HL-60 (cell line): ENCODE results near the gene IFNGR2.

Source experiments
- DNase-seq, 2 experiments: peaks; one replicate each; pipeline ENCODE4 v3.0.0-alpha.2; 2010 to 2020; ENCODE audit warnings: low read depth in 1 of 2, low spot score in 1 of 2
- H3K27ac ChIP-seq: fragments of 250-450 bp; sonication (Bioruptor Pico); replicated peaks from 2 replicates; pipeline ENCODE4 v1.5.1; 2020; ENCODE audit warnings: mild to moderate bottlenecking, moderate library complexity
- H3K27me3 ChIP-seq: fragments of 250-450 bp; sonication (Bioruptor Pico); 2 replicates; pipeline ENCODE4 v1.5.1; 2021; ENCODE audit warnings: mild to moderate bottlenecking, moderate library complexity; ENCODE audit not compliant: insufficient read depth, poor library complexity, severe bottlenecking
- H3K4me3 ChIP-seq: replicated peaks from 2 replicates; pipeline ENCODE4 v1.5.1; 2011; ENCODE audit warnings: mild to moderate bottlenecking, control low read depth, low read length; ENCODE audit not compliant: insufficient read depth
- CTCF ChIP-seq: IDR thresholded peaks from one replicate; pipeline ENCODE4 v1.5.1; 2011; ENCODE audit warnings: low read length, control low read depth, inconsistent platforms; ENCODE audit not compliant: insufficient read depth
- GABPA ChIP-seq: IDR thresholded peaks from 2 replicates; pipeline ENCODE4 v1.6.1; 2012; ENCODE audit warnings: low read depth
- POLR2AphosphoS5 ChIP-seq: IDR thresholded peaks from 2 replicates; pipeline ENCODE4 v1.6.1; 2012; ENCODE audit warnings: low read depth
- REST ChIP-seq: IDR thresholded peaks from 2 replicates; pipeline ENCODE4 v1.6.1; 2012; ENCODE audit warnings: low read depth; ENCODE audit not compliant: insufficient replicate concordance
- SPI1 ChIP-seq: IDR thresholded peaks from 2 replicates; pipeline ENCODE4 v1.6.1; 2012; ENCODE audit warnings: low read depth, mild to moderate bottlenecking, borderline replicate concordance

IFNGR2 gene

GRCh38 chr21:33387294-33387693 is 15.9 kb upstream of the IFNGR2 start:
- Histone ChIP-seq H3K27ac (no peak overlapping the region), H3K27me3 (no peaks in the 10 kb centered on the region), H3K4me3 (no peak overlapping the region)
- no peak for DNase-seq
- TF ChIP-seq REST = no peak
- no peak for TF ChIP-seq SPI1
- no peak for TF ChIP-seq CTCF
- TF ChIP-seq POLR2AphosphoS5 = no peak
- no peak for TF ChIP-seq GABPA

GRCh38 chr21:33388188-33388587 is 15.0 kb upstream of the IFNGR2 start:
- no peak overlapping the region for H3K4me3 ChIP-seq
- DNase-seq = peak; percentile 55 to 94
- no peak for TF ChIP-seq POLR2AphosphoS5
- TF ChIP-seq SPI1 = peak; percentile 91
- H3K27me3 ChIP-seq = no peaks in the 10 kb centered on the region
- peak overlapping the region; percentile 44 for H3K27ac ChIP-seq

- no peaks in the 10 kb centered on the region for H3K27me3 ChIP-seq
- no peak for DNase-seq
- H3K27ac ChIP-seq = no peak overlapping the region
- no peak overlapping the region for H3K4me3 ChIP-seq
- no peak for TF ChIP-seq GABPA
- no peak for TF ChIP-seq SPI1
- no peak for TF ChIP-seq POLR2AphosphoS5
- TF ChIP-seq CTCF = no peak
- no peak for TF ChIP-seq REST
Measured at GRCh38 chr21:33390479-33390878, 12.7 kb upstream of the IFNGR2 start.

GRCh38 chr21:33391656-33392055 is 11.6 kb upstream of the IFNGR2 start:
- no peak for TF ChIP-seq REST
- no peak for TF ChIP-seq CTCF
- no peak for TF ChIP-seq GABPA
- no peak for TF ChIP-seq SPI1
- TF ChIP-seq POLR2AphosphoS5 = no peak
- H3K27ac ChIP-seq = no peak overlapping the region
- H3K27me3 ChIP-seq = no peaks in the 10 kb centered on the region
- no peak overlapping the region for H3K4me3 ChIP-seq
- no peak for DNase-seq
